ENCODE measurements around the gene TRPC4.

- no peak for TF ChIP-seq CTCF (IDR thresholded peaks at IDR 0.05; ENCODE audit: insufficient read depth, low read length, poor library complexity, severe bottlenecking)
- TF ChIP-seq EZH2phosphoT487 (conservative IDR thresholded peaks at IDR 0.05; ENCODE audit: low read length) = no peak
Measured at GRCh38 chr13:37700887-37701286, 168.7 kb downstream of the TRPC4 start.
